ENCODE measurements around the gene TMEM119. TPM values are rescaled to one million over a fixed set of nuclear protein-coding genes. Genes with fewer than 3 reads are reported as not detected.

Gene TMEM119
- total RNA-seq, 1 experiment from 2014 or later: not detected

DNA sequence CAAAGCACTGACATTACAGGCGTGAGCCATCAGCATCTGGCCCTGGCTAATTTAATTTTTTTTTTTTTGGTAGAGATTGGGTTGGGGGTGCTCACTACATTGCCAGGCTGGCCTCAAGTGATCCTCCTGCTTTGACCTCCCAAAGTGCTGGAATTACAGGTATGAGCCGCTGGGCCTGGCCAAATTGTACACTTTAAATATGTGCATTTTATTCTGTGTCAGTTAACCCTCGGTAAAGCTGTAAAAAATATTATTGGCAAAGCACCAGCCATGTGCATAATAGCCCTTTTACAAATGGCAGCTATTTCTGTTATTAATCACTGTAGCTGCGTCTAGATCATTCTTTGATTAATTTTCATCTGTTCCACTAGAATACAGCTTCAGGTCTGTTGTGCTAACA lies 12.0 kb downstream of the TMEM119 start:
- Histone ChIP-seq H3K9me3 (ENCODE audit: low read depth, low read length, poor library complexity, severe bottlenecking) (no peaks in the 10 kb centered on the region), H3K27ac (ENCODE audit: low read depth, low read length, poor library complexity, severe bottlenecking) (no peak overlapping the region), H3K36me3 (ENCODE audit: insufficient read depth, low read length, poor library complexity, severe bottlenecking) (no peaks in the 10 kb centered on the region), H3K4me3 (ENCODE audit: low read depth, low read length, poor library complexity, severe bottlenecking) (no peak overlapping the region), H3K27me3 (replicated peaks; ENCODE audit: insufficient read depth, low read depth, low read length, poor library complexity) (no peaks in the 10 kb centered on the region), H3K4me1 (ENCODE audit: insufficient read depth, low read length, poor library complexity, severe bottlenecking) (peaks cover 11% of the 10 kb centered on the region)
- no TSS peak for BruUV-seq (replicated peaks)
- CTCF ChIA-PET: no interaction called here
- DNase-seq (ENCODE audit: low spot score): no peak
- TF ChIP-seq, protein P1, sequence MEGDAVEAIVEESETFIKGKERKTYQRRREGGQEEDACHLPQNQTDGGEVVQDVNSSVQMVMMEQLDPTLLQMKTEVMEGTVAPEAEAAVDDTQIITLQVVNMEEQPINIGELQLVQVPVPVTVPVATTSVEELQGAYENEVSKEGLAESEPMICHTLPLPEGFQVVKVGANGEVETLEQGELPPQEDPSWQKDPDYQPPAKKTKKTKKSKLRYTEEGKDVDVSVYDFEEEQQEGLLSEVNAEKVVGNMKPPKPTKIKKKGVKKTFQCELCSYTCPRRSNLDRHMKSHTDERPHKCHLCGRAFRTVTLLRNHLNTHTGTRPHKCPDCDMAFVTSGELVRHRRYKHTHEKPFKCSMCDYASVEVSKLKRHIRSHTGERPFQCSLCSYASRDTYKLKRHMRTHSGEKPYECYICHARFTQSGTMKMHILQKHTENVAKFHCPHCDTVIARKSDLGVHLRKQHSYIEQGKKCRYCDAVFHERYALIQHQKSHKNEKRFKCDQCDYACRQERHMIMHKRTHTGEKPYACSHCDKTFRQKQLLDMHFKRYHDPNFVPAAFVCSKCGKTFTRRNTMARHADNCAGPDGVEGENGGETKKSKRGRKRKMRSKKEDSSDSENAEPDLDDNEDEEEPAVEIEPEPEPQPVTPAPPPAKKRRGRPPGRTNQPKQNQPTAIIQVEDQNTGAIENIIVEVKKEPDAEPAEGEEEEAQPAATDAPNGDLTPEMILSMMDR (conservative IDR thresholded peaks at IDR 0.05; ENCODE audit: low read depth, low read length): no peak
- no peak for TF ChIP-seq EZH2 (IDR thresholded peaks at IDR 0.05; ENCODE audit: borderline replicate concordance, low read depth, low read length, poor library complexity, severe bottlenecking)
- POLR2A ChIA-PET (ENCODE audit: low non-redundant PET): no interaction called here
- intact Hi-C loops (cut with micrococcal nuclease; ENCODE audit: unreplicated experiment): no loop called here

DNA sequence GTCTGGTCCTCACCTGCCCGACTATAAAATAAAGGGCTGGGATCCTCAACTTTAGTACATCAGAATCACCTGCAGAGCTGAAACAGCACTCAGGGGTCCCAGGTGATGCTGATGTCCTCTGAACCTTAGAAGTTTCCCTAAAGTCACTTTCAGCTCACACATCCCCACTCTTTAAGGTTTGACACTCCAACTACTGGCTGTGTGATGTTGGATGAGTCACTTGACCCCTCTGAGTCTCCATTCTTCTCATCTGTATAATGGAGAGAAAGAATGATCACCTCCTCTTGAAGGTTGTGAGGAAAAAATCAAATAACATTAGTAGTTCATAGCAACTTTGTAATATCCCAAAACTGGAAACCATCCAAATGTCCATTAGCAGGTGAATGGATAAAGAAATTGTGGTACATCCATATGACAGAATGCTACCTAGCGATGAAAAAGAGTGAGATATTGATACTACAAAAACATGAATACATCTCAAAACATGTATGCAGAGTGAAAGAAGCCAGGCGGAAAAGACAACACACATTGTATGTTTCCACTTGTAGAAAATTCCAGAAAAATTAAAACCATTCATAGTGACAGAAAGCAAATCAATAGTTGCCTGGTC lies 13.3 kb downstream of the TMEM119 start:
- H3K27me3 ChIP-seq (replicated peaks; ENCODE audit: insufficient read depth, low read depth, low read length, poor library complexity): no peaks in the 10 kb centered on the region
- no peak overlapping the region for H3K4me3 ChIP-seq (ENCODE audit: low read depth, low read length, poor library complexity, severe bottlenecking)
- H3K36me3 ChIP-seq (ENCODE audit: insufficient read depth, low read length, poor library complexity, severe bottlenecking): no peaks in the 10 kb centered on the region
- ChIA-PET POLR2A (ENCODE audit: low non-redundant PET) (no interaction called here), CTCF (no interaction called here)
- BruUV-seq (replicated peaks): no TSS peak
- H3K9me3 ChIP-seq (ENCODE audit: low read depth, low read length, poor library complexity, severe bottlenecking): no peaks in the 10 kb centered on the region
- intact Hi-C loops (cut with micrococcal nuclease; ENCODE audit: unreplicated experiment): no loop called here
- peaks cover 8% of the 10 kb centered on the region for H3K4me1 ChIP-seq (ENCODE audit: insufficient read depth, low read length, poor library complexity, severe bottlenecking)
- H3K27ac ChIP-seq (ENCODE audit: low read depth, low read length, poor library complexity, severe bottlenecking): no peak overlapping the region
- TF ChIP-seq, protein P1 (conservative IDR thresholded peaks at IDR 0.05; ENCODE audit: low read depth, low read length): no peak
- DNase-seq (ENCODE audit: low spot score): no peak

DNA sequence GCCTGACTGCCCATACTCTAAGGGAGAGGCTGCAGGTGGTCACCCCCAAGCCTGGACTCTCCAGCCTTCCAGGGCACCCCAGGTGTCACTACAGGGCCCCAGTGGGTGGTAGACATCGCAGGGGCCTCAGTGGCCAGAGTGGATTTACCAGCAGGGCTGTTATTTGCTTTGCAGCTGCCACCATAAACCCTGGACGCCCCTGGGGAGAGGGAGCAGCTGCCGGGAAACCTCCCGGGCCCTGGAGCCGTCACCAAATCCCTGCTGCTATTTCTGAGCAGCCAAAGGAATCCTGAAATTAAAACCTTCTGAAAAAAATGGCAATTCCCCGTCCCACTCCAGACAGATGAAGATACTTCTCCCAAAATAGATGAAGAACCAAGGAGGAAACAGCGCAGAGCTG lies 13.9 kb downstream of the TMEM119 start:
- Histone ChIP-seq H3K27me3 (replicated peaks; ENCODE audit: insufficient read depth, low read depth, low read length, poor library complexity) (no peaks in the 10 kb centered on the region), H3K36me3 (ENCODE audit: insufficient read depth, low read length, poor library complexity, severe bottlenecking) (no peaks in the 10 kb centered on the region), H3K4me3 (ENCODE audit: low read depth, low read length, poor library complexity, severe bottlenecking) (no peak overlapping the region), H3K4me1 (ENCODE audit: insufficient read depth, low read length, poor library complexity, severe bottlenecking) (peaks cover 2% of the 10 kb centered on the region), H3K27ac (ENCODE audit: low read depth, low read length, poor library complexity, severe bottlenecking) (no peak overlapping the region), H3K9me3 (ENCODE audit: low read depth, low read length, poor library complexity, severe bottlenecking) (no peaks in the 10 kb centered on the region)
- intact Hi-C loops (cut with micrococcal nuclease; ENCODE audit: unreplicated experiment): no loop called here
- ChIA-PET CTCF (no interaction called here), POLR2A (ENCODE audit: low non-redundant PET) (no interaction called here)
- TF ChIP-seq, protein P1 (conservative IDR thresholded peaks at IDR 0.05; ENCODE audit: low read depth, low read length): no peak
- TF ChIP-seq EZH2 (IDR thresholded peaks at IDR 0.05; ENCODE audit: borderline replicate concordance, low read depth, low read length, poor library complexity, severe bottlenecking): no peak
- BruUV-seq (replicated peaks): no TSS peak
- no peak for DNase-seq (ENCODE audit: low spot score)
